GM21723 (cell line): Measurements from ENCODE around the gene COL1A1.

ENCODE experiments used
- ATAC-seq: cut with Tn5 transposase; IDR thresholded peaks from one replicate; pipeline ENCODE4 v1.9.1; 2021; ENCODE audit warnings: mild to moderate bottlenecking, moderate library complexity; ENCODE audit not compliant: unreplicated experiment

COL1A1 gene

DNA sequence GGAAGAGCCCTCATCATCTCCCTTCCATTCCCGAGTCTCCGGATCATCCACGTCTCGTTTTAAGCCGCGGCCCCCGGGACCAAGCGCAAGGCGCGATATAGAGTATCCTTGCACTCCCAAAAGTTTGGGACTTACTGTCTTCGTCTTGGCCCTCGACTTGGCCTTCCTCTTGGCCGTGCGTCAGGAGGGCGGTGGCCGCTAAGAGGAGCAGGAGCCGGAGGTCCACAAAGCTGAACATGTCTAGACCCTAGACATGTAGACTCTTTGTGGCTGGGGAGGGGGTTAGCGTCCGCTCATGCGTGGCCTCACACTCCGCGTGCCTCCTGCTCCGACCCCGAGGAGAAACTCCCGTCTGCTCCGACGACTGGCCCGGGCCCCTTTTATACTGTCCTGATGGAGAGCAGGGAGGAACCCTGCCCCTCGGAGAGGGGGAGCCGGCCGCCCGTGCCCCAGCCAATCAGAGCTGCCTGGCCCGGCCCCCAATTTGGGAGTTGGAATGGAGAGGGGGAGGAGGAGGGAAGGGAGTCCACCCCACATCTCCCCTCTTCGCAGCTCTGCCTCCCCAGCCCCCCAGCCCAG, at the start of gene COL1A1:
COL1A1 (minus strand) TSS at position 356 of the 579 bp plus-strand sequence; CDS start at position 238, 118 bp downstream.
- no peak for ATAC-seq

DNA sequence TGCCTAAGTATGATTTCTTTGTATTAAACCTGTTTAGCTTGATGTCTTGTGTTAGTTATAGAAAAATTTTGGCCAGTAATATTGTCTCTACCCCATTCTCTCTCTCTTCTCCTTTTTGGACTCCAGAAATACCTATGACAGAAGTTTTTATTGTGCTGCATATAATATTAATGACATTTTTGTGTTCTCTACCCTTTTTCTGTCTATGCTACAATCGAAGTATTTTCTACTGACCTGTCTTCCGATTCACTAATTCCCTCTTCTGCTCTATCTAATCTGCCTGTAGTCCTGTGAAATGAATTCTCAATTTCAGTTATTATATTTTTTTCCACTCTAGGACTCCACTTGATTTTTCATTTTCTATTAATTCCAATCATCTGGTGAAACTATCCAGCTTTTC, 46.8 kb upstream of the COL1A1 start:
- ATAC-seq, result no peak

DNA sequence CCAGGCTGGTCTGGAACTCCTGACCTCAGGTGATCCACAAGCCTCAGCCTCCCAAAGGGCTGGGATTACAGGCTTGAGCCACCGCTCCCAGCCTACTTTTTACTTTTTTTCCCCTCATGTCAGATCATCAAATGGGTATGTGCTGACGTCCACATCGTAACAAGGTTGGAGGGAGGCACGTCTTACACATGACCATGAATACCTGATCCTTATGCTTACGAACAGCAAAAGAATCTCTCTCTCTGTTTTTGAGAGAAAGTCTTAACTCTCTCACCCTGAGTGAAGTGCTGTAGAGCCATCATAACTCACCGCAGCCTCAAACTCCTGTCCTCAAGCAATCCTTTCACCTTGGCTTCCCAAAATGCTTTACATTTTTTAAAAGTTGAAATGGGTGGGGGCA, 43.3 kb upstream of the COL1A1 start:
- no peak for ATAC-seq

DNA sequence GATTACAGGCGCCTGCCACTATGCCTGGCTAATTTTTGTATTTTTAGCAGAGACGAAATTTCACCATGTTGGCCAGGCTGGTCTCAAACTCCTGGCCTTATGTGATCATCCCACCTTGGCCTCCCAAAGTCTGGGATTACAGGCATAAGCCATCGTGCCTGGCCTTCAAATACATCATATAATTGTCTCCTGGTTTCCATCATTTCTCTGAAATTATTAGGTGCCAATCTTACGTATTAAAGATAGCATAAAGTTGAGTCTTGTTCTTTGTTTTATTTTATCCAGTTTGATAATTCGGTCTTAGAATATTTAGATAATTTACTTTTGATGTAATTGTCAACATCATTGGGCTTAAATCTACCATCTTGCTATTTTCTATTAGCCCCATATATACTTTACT, 40.0 kb upstream of the COL1A1 start:
- no peak for ATAC-seq

DNA sequence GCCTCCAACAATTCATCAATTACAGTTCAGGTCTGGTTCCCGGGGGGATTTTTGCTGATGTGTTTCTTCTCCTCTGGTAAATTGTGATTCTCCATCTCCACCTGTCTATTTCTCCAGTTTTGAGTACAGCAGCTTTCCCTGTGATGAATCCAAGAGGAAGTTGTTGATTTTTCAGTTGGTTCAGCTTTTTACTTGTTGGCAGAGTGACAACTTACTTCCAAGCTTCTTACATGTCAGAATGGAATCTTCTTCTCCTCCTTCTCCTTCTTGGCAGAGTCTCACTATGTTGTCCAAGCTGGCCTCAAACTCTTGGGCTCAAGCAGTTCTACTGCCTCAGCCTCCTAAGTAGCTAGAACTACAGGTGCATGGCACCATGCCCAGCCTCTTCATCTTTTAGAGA, 39.4 kb upstream of the COL1A1 start:
- ATAC-seq, result no peak

DNA sequence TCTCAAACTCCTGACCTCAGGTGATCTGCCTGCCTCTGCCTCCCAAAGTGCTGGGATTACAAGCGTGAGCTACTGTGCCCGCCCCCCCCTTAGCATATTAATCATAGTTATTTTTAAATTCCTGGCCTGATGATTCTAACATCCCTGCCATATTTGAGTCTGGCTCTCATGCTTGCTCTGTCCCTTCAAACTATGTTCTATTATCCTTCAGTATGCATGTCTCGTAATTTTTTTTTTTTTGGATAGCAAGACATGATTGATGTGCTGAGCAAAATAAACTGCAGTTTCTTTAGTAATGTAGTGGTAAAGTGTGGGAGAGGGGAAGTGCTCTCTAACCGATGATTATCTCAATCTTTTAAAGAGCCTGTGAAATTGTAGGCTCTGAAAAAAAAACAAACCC, 38.5 kb upstream of the COL1A1 start:
- no peak for ATAC-seq

DNA sequence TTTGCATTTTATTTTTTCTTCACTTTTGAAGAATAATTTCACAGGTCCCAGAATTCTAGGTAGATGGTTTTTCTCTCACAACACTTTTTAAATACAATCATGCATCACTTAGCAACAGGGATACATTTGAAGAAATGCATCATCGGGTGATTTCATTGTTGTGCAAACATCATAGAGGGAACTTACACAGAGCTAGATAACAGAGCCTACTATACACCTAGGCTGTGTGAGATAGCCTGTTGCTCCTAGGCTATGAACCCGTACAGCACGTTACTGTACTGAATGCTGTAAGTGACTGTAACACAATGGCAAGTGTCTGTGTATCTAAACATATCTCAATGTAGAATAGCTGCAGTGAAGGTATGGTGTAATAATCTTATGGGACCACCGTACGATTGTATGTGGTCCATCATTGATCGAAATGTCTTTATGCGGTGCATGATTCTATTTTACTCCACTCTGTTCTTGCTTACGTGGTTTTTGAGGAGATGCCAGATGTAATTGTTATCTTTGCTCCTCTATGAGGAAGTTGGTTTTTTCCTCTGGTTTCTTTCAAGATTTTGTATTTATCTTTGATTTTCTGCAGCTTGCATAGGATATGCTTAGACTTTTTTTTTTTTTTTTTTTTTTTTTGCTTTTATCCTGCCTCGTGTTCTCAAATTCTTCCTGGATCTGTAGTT, 37.3 kb upstream of the COL1A1 start:
- no peak for ATAC-seq

DNA sequence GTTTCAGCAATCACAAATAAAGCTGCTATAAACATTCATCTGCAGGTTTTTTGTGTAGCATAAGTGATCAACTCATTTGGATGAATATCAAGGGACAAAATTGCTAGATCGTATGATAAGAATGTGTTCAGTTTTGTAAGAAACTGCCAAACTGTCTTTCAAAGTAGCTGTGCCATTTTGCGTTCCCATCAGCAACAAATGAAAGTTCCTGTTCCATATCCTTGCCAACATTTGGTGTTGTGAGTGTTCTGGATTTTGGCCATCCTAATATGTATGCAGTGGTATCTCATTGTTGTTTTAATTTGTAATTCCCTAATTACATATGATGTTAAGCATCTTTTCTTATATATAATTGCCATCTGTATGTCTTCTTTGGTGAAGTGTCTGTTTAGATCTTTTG, 36.5 kb upstream of the COL1A1 start:
- no peak for ATAC-seq

DNA sequence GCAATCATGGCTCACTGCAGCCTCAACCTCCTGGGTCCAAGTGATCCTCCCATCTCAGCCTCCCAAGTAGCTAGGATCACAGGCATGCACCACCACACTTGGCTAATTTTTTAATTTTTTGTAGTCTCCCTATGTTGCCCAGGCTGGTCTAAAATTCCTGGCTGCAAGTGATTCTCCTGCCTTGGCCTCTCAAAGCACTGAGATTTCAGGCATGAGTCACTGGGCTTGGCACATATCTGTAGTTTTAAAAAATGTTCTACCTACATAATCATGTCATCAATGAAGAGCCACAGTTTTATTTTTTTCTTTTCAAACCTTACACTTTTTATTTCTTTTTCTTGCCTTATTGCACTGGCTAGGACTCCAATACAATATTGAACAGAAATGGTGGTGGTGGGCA, 33.1 kb upstream of the COL1A1 start:
- ATAC-seq, result no peak

DNA sequence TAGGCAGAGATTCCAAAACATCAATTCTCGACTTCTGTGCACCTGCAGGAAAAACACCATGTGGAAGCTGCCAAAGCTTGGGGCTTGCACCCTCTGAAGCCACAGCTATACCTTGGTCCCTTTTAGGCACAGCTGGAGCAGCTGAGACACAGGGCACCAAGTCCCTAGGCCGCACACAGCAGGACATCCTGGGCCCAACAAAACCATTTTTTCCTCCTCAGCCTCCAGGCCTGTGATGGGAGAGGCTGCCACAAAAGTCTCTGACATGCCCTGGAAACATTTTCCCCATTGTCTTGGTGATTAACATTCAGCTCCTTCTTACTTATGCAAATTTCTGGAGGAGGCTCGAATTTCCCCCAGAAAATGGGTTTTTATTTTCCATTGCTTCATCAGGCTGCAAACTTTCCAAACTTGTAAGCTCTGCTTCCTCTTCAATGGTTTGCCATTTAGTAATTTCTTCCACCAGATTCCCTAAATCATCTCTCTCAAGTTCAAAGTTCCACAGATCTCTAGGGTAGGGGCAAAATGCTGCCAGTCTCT, 24.3 kb upstream of the COL1A1 start:
- no peak for ATAC-seq

DNA sequence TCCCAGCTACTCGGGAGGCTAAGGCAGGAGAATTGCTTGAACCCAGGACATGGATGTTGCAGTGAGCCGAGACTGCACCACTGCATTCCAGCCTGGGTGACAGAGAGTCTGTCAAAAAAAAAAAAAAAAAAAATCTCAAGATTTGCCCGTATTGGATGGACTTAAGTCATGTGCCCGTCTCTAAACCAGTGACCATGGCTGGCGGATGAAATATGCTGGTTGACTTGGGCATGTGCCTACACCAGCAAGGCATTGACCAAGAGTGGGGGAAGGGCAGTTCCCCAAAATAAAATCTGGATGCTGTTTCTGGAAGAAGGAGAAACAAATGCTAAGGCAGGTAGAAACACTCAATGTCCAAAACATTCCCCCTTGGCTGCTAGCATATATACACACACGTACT, 21.5 kb upstream of the COL1A1 start:
- no peak for ATAC-seq

DNA sequence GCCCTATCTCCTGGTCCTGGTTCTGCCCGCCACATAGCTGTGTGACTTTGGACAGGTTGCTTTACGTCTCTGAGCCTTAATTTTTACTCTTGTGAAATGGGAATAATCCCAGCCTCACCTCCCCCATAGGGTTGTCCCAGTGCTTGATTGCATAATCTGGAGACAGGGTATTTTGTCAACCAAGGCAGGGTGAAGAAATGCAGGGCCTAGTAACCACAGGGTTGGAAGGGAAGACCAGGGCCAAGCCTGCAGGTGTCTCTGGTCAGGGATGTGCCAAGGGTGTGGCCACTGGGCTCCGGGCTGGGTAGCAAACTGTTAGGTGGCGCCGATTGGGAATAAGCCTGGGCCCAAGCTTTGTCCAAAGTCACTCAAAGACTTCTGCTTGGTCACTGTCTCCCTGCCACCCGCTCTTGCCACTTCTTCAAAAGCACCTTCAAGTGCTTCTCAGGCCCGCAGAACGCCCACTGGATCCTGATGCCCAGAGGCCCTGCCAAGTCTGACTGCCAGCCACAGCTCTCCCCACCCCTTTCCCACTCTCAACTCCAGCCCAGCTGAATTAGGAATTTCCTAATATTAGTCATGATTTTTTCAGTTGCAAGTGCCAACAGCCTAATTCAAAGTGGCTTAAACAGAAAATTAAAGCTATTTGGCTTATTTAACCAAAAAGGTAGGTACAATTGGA, 20.6 kb upstream of the COL1A1 start:
- no peak for ATAC-seq

DNA sequence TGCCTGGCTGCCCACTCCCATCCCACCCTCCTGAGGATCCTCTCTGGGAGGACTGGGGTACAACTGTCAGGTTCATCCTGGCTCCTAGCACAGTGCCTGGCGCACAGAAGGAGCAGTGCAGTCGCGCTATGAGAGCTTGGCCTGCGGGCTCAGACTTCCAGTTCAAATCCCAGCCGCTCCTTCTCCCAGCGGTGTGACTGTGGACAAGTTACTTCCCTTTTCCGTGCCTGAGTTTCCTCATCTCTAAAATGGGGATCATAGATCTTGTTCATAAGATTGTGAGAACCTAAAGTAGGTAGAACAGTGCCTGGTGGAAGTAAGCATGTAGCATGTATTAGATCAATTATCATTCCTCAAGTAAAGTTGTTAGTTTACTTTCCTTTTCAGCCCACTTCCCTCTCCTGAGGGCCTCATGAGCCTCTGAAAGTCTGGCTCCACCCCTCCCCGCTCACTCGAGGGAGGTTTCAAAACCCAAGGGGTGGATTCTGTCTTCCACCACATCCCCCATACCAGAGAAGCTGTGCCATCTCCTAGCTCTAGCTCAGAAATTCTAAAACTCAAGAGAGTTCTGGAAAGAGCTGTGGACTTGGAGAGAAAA, 19.9 kb upstream of the COL1A1 start:
- ATAC-seq, result no peak

DNA sequence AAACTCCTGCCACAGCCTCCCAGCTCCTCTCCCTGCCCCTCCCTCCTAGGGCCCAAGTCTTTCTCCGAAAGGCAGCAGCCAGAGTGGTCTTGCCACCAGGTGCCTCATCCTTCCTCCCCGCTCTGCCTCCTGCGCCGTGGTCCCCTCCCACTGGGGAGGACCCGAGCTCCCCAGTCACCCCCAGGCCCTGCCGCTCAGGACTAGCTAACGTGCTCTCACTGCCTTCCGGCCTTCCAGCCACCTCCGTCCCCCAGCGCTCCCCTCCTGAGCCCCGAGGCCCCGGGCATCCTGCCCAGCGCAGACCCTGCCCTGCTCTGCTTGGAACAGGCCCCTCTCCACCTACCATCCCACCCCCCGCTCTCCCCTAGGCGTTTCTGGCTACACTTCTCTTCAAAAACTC, 19.4 kb upstream of the COL1A1 start:
- ATAC-seq, result no peak

DNA sequence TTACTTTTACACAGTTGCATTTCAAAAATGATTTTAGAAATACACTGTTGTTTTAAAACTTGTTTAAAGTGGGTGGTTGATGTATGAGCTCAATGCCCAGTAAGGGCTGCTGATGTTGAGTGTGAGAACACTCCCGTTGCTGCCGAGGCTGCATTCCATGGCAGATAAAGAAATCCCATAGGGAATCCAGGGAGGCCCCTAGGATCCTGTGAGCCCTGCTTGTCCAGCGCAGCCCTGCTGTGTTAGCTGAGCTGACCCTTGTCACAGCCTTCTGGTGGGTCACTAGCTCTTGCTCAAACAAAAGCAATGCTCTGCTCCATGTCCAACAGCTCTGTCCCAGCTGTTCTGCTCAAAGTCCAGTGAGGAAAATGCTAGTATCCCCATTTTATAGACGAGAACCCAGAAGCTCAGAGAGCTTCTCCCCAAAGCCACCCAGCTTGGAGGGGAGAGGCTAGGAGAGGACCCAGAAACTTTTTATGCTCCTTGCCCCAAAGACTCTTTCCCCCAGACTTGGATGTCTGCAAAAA, 18.6 kb upstream of the COL1A1 start:
- no peak for ATAC-seq

DNA sequence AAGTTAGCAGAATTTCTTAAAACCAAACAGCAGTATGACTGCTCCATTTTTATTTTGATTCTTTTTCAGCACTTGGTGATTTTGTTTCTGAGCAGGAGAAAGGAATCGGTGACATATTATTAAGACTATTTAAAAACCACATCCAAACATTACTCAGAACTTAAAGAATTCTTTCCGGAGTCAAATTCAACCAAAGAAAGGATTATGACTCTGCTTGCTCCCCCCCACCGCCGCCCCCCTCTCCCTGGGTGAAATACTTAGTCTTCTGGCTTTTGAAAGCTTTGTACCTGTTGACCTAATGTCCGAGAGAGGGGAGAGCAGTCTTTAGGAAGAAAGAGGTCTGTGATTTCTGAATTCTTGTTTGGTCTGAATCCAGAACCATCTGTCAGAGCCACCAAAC, 17.9 kb upstream of the COL1A1 start:
- ATAC-seq, result no peak

DNA sequence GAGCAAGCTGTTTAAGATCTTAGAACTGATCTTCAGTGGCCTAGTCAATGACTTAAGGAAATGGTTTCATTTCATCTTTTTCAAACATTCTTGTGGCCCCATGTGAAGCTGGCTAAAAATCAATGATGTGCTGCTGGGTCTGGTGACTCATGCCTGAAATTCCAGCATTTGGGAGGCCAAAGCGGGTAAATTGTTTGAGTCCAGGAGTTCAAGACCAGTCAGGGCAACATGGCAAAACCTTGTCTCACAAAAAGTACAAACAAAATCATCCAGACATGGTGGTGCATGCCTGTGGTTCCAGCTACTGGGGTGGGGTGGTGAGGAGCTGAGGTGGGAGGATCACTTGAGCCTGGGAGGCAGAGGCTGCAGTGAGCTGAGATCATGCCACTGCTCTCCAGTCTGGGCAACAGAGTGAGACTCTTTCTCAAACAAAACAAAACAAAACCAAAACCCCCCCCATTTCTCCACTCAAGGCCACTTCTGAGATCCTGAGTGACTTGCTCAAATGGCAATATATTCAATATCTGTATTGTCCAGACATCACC, 17.4 kb upstream of the COL1A1 start:
- no peak for ATAC-seq

DNA sequence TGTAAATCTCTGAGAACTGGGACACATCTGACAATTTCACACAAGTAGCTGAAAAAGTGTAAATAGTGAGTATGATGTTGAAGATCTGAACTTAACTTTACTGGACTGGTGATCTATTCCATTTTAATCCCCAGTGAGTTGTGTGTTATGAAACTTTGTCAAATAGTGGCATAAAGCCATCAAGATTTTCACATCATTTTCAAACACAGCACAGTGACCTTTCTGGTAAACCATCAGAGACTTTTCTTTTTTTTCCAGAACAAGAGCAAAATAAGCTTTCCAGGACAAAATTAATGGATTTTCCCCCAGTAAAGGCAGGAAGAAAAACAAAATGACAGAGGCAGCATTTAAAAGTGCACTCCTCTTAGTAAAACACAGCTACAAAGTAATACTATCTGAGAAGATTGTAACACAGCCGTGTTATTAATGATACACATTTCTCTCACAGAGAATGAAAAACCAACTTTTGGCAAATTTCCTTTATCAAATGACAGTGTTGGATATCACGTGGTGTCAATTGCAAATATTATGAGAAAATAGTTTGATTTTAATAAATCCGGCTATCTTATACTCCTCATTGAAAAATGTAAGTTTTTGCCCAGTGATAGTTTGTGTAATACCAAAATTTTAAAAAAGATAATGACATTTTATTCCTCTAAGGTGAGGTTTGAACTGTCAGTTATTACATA, 16.8 kb upstream of the COL1A1 start:
- ATAC-seq, result no peak

DNA sequence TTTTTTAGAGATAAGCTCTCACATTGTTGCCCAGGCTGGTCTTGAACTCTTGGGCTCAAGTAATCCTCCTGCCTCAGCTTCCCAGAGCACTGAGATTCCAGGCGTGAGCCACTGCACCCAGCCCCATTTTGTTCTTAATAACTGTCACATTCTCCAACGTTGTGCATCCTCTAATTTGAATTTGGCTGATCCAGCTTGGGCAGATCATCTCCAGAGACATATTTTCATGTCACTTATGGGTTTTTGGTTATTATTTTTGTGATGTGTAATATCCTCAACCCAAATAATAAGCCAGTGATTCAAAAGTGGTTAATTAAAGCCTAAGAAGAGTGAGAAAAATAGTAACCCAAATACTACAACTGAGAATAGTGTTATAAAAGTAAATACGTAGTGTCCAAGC, 16.2 kb upstream of the COL1A1 start:
- ATAC-seq, result no peak

DNA sequence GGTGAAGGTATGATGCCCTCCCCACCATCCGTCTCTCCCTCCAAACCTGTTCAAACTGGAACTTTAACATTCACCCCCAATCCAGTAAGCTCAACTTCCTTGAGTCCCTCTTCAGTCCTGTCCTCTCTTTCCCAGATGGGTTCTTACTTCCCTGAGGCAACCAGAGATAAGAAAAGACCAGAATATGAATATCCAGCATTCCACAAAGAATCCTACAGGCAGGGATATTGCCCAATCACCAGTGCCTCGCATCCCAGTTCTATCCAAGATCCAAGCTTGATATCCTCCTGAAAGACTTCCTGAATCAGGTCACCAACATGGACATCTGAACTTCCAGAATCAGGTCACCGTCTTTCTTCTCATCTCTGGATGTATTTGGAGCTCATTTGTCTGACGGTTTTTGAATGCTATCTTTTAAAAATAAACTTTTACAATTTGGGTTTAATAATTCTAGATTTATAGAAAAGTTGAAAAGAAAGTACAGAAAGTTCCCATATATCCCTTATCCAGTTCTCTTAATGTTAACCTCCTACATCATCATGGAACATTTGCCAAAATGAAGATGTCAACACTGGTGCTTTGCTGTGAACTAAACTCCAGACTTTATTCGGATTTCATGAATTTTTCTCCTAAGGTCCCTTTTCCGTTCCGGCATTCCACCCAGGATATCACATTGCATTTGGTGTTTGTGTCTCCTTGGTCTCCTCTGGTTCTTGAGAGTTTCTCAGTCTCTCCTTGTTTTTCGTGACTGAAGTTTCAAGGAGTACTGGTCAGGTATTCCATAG, 13.7 kb upstream of the COL1A1 start:
- ATAC-seq, result no peak
